Measurements from ENCODE around the gene PLCL2. TPM values are rescaled to one million over a fixed set of nuclear protein-coding genes. Genes with fewer than 3 reads are reported as not detected.

Gene PLCL2
- total and polyA plus RNA-seq, 2 donors (not counting 3 experiments of a cell fraction or from before 2014, with no cell fraction given) = 2.3 to 10.7 TPM

- no peaks in the 10 kb centered on the region for H4K20me1 ChIP-seq (replicated peaks; ENCODE audit: control insufficient read depth, extremely low read depth, insufficient read depth, low read length)
- ChIA-PET CTCF (no interaction called here), POLR2A (no interaction called here)
- H3K9me3 ChIP-seq (replicated peaks; ENCODE audit: control insufficient read depth, insufficient read depth, low read length) = no peaks in the 10 kb centered on the region
- dilution Hi-C loops (cut with MboI; ENCODE audit: extremely low pct_ligation_motif_present, low sequenced_read_pairs) (no loop called here), intact Hi-C loops (cut with micrococcal nuclease) (no loop called here)
- H3K9me1 ChIP-seq (replicated peaks; ENCODE audit: control insufficient read depth, extremely low read depth, insufficient read depth, low read length) = no peaks in the 10 kb centered on the region
- H3K4me3 ChIP-seq (replicated peaks in 1 of 3; ENCODE audit: insufficient read depth in 1 of 3, low read depth in 1 of 3, low read length in 3 of 3) = no peak overlapping the region
- no peak for DNase-seq (ENCODE audit: low read depth, low spot score)
- FAIRE-seq = no peak
- no peaks in the 10 kb centered on the region for H3K27me3 ChIP-seq (ENCODE audit: control insufficient read depth in 2 of 2, insufficient read depth in 2 of 2, low read length in 2 of 2)
- no TSS peak for BruUV-seq (replicated peaks)
- H3K79me2 ChIP-seq (ENCODE audit: control insufficient read depth, insufficient read depth, low read length) = no peaks in the 10 kb centered on the region
- H3K36me3 ChIP-seq (ENCODE audit: control insufficient read depth in 2 of 2, extremely low read depth in 1 of 2, insufficient read depth in 2 of 2, low read length in 2 of 2) = no peaks in the 10 kb centered on the region
- H3K27ac ChIP-seq (ENCODE audit: insufficient read depth, low read depth, low read length) = no peak overlapping the region
- H2AFZ ChIP-seq (ENCODE audit: low read depth, low read length) = no peak overlapping the region
- H3K9ac ChIP-seq (replicated peaks; ENCODE audit: extremely low read depth, insufficient read depth, low read length) = no peak overlapping the region
- no peak for TF ChIP-seq POLR2A (IDR thresholded peaks at IDR 0.05; ENCODE audit: low read depth, low read length)
- TF ChIP-seq, protein P1, sequence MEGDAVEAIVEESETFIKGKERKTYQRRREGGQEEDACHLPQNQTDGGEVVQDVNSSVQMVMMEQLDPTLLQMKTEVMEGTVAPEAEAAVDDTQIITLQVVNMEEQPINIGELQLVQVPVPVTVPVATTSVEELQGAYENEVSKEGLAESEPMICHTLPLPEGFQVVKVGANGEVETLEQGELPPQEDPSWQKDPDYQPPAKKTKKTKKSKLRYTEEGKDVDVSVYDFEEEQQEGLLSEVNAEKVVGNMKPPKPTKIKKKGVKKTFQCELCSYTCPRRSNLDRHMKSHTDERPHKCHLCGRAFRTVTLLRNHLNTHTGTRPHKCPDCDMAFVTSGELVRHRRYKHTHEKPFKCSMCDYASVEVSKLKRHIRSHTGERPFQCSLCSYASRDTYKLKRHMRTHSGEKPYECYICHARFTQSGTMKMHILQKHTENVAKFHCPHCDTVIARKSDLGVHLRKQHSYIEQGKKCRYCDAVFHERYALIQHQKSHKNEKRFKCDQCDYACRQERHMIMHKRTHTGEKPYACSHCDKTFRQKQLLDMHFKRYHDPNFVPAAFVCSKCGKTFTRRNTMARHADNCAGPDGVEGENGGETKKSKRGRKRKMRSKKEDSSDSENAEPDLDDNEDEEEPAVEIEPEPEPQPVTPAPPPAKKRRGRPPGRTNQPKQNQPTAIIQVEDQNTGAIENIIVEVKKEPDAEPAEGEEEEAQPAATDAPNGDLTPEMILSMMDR (IDR thresholded peaks at IDR 0.05; ENCODE audit: extremely low read depth in 1 of 2, insufficient read depth in 1 of 2, low read depth in 1 of 2, low read length in 2 of 2) = no peak
- no peak overlapping the region for H3K4me2 ChIP-seq (ENCODE audit: insufficient read depth, low read length)
- H3K4me1 ChIP-seq (ENCODE audit: control insufficient read depth, extremely low read depth, insufficient read depth, low read length) = no peaks in the 10 kb centered on the region
Observed at GRCh38 chr3:17009826-17010225, 125.1 kb downstream of the PLCL2 start.

DNA sequence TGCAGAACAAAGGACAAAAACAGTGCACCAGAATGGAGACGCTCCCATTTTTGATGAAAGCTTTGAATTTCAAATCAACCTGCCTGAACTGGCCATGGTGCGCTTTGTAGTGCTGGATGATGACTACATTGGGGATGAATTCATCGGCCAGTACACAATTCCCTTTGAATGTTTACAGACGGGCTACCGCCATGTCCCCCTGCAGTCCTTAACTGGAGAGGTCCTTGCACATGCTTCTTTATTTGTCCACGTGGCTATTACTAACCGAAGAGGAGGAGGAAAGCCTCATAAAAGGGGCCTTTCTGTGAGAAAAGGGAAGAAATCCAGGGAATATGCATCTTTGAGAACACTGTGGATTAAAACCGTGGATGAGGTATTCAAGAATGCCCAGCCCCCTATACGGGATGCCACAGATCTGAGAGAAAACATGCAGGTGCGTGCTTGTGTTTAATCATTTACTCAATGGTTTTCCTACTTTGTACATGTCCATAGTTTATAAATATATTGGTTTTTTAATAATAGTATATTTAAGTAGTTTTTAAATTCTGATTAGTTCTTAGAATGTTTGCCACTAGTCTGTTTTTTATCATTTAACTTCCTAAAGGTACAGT, 127.1 kb downstream of the PLCL2 start:
- no peaks in the 10 kb centered on the region for H3K4me1 ChIP-seq (ENCODE audit: control insufficient read depth, extremely low read depth, insufficient read depth, low read length)
- POLR2A ChIA-PET = no interaction called here
- no peak overlapping the region for H3K4me3 ChIP-seq (replicated peaks in 1 of 3; ENCODE audit: insufficient read depth in 1 of 3, low read depth in 1 of 3, low read length in 3 of 3)
- no peak overlapping the region for H3K4me2 ChIP-seq (ENCODE audit: insufficient read depth, low read length)
- H3K9me3 ChIP-seq (replicated peaks; ENCODE audit: control insufficient read depth, insufficient read depth, low read length) = no peaks in the 10 kb centered on the region
- no peaks in the 10 kb centered on the region for H4K20me1 ChIP-seq (replicated peaks; ENCODE audit: control insufficient read depth, extremely low read depth, insufficient read depth, low read length)
- H3K36me3 ChIP-seq (ENCODE audit: control insufficient read depth in 2 of 2, extremely low read depth in 1 of 2, insufficient read depth in 2 of 2, low read length in 2 of 2) = no peaks in the 10 kb centered on the region
- no TSS peak for BruUV-seq (replicated peaks)
- FAIRE-seq = no peak
- no peak overlapping the region for H3K27ac ChIP-seq (ENCODE audit: insufficient read depth, low read depth, low read length)
- H3K79me2 ChIP-seq (ENCODE audit: control insufficient read depth, insufficient read depth, low read length) = no peaks in the 10 kb centered on the region
- H3K27me3 ChIP-seq (ENCODE audit: control insufficient read depth in 2 of 2, insufficient read depth in 2 of 2, low read length in 2 of 2) = no peaks in the 10 kb centered on the region
- H3K9me1 ChIP-seq (replicated peaks; ENCODE audit: control insufficient read depth, extremely low read depth, insufficient read depth, low read length) = no peaks in the 10 kb centered on the region
- CTCF ChIA-PET = no interaction called here
- intact Hi-C loops (cut with micrococcal nuclease) = no loop called here
- H3K9ac ChIP-seq (replicated peaks; ENCODE audit: extremely low read depth, insufficient read depth, low read length) = no peak overlapping the region
- no peak overlapping the region for H2AFZ ChIP-seq (ENCODE audit: low read depth, low read length)
- TF ChIP-seq GATA2 (IDR thresholded peaks at IDR 0.05; ENCODE audit: insufficient read depth, insufficient read length, low read depth, low read length) (no peak), FOS (IDR thresholded peaks at IDR 0.05; ENCODE audit: borderline replicate concordance, insufficient read depth, low read length) (no peak)
- dilution Hi-C loops (cut with MboI; ENCODE audit: extremely low pct_ligation_motif_present, low sequenced_read_pairs) = no loop called here
- no peak for DNase-seq (ENCODE audit: low read depth, low spot score)
